Keratinocyte (primary cell): ENCODE data around the gene RAB11B. TPM values are rescaled to one million over a fixed set of nuclear protein-coding genes. Genes with fewer than 3 reads are reported as not detected.

ENCODE experiments used
- DNase-seq: peaks from one replicate; pipeline ENCODE4 v3.0.0-alpha.2; 2011; ENCODE audit warnings: low read depth, missing footprints, low spot score
- FAIRE-seq: peaks from 2 replicates; lab custom pipeline; 2011; peaks lifted over from hg19 to GRCh38; lab: Jason Lieb, UNC
- H2AFZ ChIP-seq: 2 replicates; pipeline ENCODE4 v1.6.0; 2012; ENCODE audit warnings: low read length, control low read depth, inconsistent platforms; ENCODE audit not compliant: control insufficient read depth
- H3K27ac ChIP-seq: 2 replicates; pipeline ENCODE4 v1.5.1; 2011; ENCODE audit warnings: low read length; ENCODE audit not compliant: control insufficient read depth, insufficient read depth
- H3K27me3 ChIP-seq: 3 replicates; pipeline ENCODE4 v1.6.0; 2011; ENCODE audit warnings: low read length; ENCODE audit not compliant: control insufficient read depth, insufficient read depth; ENCODE audit errors: extremely low read depth
- H3K36me3 ChIP-seq, 2 experiments: 2 replicates in 1 of 2; 3 replicates in 1 of 2; pipeline ENCODE4 v1.5.1; 2011; ENCODE audit warnings: low read length in 2 of 2, mild to moderate bottlenecking in 1 of 2; ENCODE audit not compliant: control insufficient read depth in 2 of 2, insufficient read depth in 2 of 2; ENCODE audit errors: extremely low read depth in 1 of 2
- H3K4me1 ChIP-seq: 3 replicates; pipeline ENCODE4 v1.5.1; 2011; ENCODE audit warnings: low read length; ENCODE audit not compliant: control insufficient read depth, insufficient read depth; ENCODE audit errors: extremely low read depth
- H3K4me2 ChIP-seq: 3 replicates; pipeline ENCODE4 v1.6.0; 2011; ENCODE audit warnings: low read depth, low read length; ENCODE audit not compliant: control insufficient read depth, insufficient read depth; ENCODE audit errors: extremely low read depth
- H3K4me3 ChIP-seq, 3 experiments: fragments of 200-600 bp in 1 of 3; sonication (generic) in 1 of 3; 2 replicates in 2 of 3; 3 replicates in 1 of 3; pipeline ENCODE4 v1.5.1; 2011 to 2016; ENCODE audit warnings: low read length in 3 of 3, mild to moderate bottlenecking in 3 of 3, control low read depth in 2 of 3, inconsistent platforms in 1 of 3, low read depth in 1 of 3, mixed read lengths in 1 of 3, mixed run types in 1 of 3, moderate library complexity in 1 of 3; ENCODE audit not compliant: control insufficient read depth in 2 of 3, insufficient read depth in 2 of 3; ENCODE audit errors: extremely low read depth in 1 of 3
- H3K79me2 ChIP-seq: 2 replicates; pipeline ENCODE4 v1.6.0; 2012; ENCODE audit warnings: low read length; ENCODE audit not compliant: control insufficient read depth, insufficient read depth
- H3K9ac ChIP-seq: 3 replicates; pipeline ENCODE4 v1.6.0; 2011; ENCODE audit warnings: low read length; ENCODE audit not compliant: control insufficient read depth, insufficient read depth; ENCODE audit errors: extremely low read depth
- H3K9me1 ChIP-seq: 3 replicates; pipeline ENCODE4 v1.6.0; 2011; ENCODE audit warnings: low read length; ENCODE audit not compliant: control insufficient read depth, insufficient read depth; ENCODE audit errors: extremely low read depth
- H3K9me3 ChIP-seq: 2 replicates; pipeline ENCODE4 v1.5.1; 2012; ENCODE audit warnings: low read depth, low read length; ENCODE audit not compliant: control insufficient read depth
- H4K20me1 ChIP-seq: 3 replicates; pipeline ENCODE4 v1.6.0; 2011; ENCODE audit warnings: low read length; ENCODE audit not compliant: control insufficient read depth, insufficient read depth; ENCODE audit errors: extremely low read depth
- EZH2 ChIP-seq: IDR thresholded peaks from one replicate; pipeline ENCODE4 v1.6.1; 2012; ENCODE audit warnings: inconsistent platforms, mild to moderate bottlenecking, low read length, moderate library complexity
- dilution Hi-C: fragments of 300-500 bp; cut with MboI; formaldehyde crosslinking; loops from one replicate; pipeline ENCODE4 v1.7.0; 2020; ENCODE audit warnings: low sequenced_read_pairs; ENCODE audit not compliant: extremely low pct_ligation_motif_present
- polyA plus RNA-seq, 5 experiments: library from polyadenylated mRNA; depleted of rRNA in 3 of 5; stranded (reverse) in 3 of 5; stranded (forward) in 1 of 5; unstranded in 1 of 5; fragments of >200 nt; gene quantifications; 1 replicate in 1 of 5; 2 replicates in 3 of 5; 3 replicates in 1 of 5; pipeline versions ENCODE4 v1.2.1 to v1.2.3, GENCODE V29; 2011 to 2012; ENCODE audit warnings: missing spikeins in 2 of 5, low read depth in 1 of 5, low replicate concordance in 1 of 5
- TF ChIP-seq, protein P1 (sequence below), 3 experiments: IDR thresholded peaks in 1 of 3; conservative IDR thresholded peaks in 1 of 3; optimal IDR thresholded peaks in 1 of 3; 2 replicates in 2 of 3; 3 replicates in 1 of 3; pipeline versions ENCODE3 to v1.5.1; 2011; ENCODE audit warnings: low read length in 3 of 3, mild to moderate bottlenecking in 3 of 3, moderate library complexity in 2 of 3, control low read depth in 1 of 3, inconsistent platforms in 1 of 3; ENCODE audit not compliant: insufficient read depth in 2 of 3; ENCODE audit errors: extremely low read depth in 1 of 3

RAB11B gene
- polyA plus RNA-seq, 1 donor (not counting 4 experiments of a cell fraction or from before 2014, with no cell fraction given), result 14.3 TPM

DNA sequence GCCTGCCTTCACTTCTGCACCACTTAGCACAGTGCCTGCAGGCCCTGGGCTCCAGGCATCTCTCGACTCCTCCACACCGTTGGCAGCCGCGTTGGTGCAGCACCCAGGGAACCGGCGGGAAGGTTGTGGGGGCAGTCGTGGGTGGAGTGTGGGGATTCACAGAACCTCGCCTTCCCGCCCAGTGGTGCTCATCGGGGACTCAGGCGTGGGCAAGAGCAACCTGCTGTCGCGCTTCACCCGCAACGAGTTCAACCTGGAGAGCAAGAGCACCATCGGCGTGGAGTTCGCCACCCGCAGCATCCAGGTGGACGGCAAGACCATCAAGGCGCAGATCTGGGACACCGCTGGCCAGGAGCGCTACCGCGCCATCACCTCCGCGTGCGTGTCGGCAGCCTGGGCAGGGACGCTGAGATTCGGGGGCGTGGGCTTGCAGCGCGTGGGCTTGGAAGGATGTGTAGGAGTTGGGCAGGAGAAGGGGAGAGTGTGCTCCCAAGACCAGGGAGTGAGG is 9.6 kb downstream of the RAB11B start:
- FAIRE-seq, result no peak
- dilution Hi-C loops, result no loop called here

DNA sequence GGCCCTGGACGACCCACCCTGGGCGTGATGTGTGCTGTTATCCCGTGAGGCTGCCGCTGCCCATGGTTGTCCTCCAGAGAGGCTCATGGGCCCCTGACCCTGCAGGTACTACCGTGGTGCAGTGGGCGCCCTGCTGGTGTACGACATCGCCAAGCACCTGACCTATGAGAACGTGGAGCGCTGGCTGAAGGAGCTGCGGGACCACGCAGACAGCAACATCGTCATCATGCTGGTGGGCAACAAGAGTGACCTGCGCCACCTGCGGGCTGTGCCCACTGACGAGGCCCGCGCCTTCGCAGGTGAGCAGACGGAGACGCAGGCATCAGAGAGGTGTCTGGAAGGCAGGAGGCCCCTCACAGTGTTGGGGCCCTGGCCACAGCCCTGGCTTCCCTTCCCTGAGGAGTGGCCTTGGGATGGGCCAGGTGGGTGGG is 11.8 kb downstream of the RAB11B start:
- H3K4me1 ChIP-seq, result peaks cover 15% of the 10 kb centered on the region
- no peaks in the 10 kb centered on the region for H3K27me3 ChIP-seq
- no peak overlapping the region for H3K4me3 ChIP-seq
- dilution Hi-C loops, result no loop called here
- H3K36me3 ChIP-seq, result peaks cover 5 to 14% of the 10 kb centered on the region in 2 experiments
- H3K9me1 ChIP-seq, result peaks cover 4% of the 10 kb centered on the region
- TF ChIP-seq EZH2, result no peak
- TF ChIP-seq, protein P1, sequence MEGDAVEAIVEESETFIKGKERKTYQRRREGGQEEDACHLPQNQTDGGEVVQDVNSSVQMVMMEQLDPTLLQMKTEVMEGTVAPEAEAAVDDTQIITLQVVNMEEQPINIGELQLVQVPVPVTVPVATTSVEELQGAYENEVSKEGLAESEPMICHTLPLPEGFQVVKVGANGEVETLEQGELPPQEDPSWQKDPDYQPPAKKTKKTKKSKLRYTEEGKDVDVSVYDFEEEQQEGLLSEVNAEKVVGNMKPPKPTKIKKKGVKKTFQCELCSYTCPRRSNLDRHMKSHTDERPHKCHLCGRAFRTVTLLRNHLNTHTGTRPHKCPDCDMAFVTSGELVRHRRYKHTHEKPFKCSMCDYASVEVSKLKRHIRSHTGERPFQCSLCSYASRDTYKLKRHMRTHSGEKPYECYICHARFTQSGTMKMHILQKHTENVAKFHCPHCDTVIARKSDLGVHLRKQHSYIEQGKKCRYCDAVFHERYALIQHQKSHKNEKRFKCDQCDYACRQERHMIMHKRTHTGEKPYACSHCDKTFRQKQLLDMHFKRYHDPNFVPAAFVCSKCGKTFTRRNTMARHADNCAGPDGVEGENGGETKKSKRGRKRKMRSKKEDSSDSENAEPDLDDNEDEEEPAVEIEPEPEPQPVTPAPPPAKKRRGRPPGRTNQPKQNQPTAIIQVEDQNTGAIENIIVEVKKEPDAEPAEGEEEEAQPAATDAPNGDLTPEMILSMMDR (optimal IDR thresholded peaks at IDR 0.05 in 1 of 3, IDR thresholded peaks at IDR 0.05 in 1 of 3, conservative IDR thresholded peaks at IDR 0.05 in 1 of 3; ENCODE audit: extremely low read depth in 1 of 3, insufficient read depth in 2 of 3, low read length in 3 of 3), result no peak
- H2AFZ ChIP-seq, result no peak overlapping the region
- H3K9ac ChIP-seq, result no peak overlapping the region
- H4K20me1 ChIP-seq, result no peaks in the 10 kb centered on the region
- H3K79me2 ChIP-seq, result peaks cover 18% of the 10 kb centered on the region
- H3K27ac ChIP-seq, result no peak overlapping the region
- no peaks in the 10 kb centered on the region for H3K9me3 ChIP-seq
- H3K4me2 ChIP-seq, result no peak overlapping the region
- no peak for FAIRE-seq
- DNase-seq, result no peak

More for the DNA sequence above, 9.6 kb downstream of the RAB11B start:
- Histone ChIP-seq H3K4me2 (no peak overlapping the region), H3K4me1 (peaks cover 30% of the 10 kb centered on the region), H3K27ac (no peak overlapping the region), H4K20me1 (peaks cover 5% of the 10 kb centered on the region), H3K9me3 (no peaks in the 10 kb centered on the region), H3K9ac (no peak overlapping the region), H3K27me3 (no peaks in the 10 kb centered on the region), H3K79me2 (peaks cover 32% of the 10 kb centered on the region), H3K36me3 (peaks cover 3 to 14% of the 10 kb centered on the region in 2 experiments), H3K4me3 (no peak overlapping the region), H3K9me1 (peaks cover 4% of the 10 kb centered on the region), H2AFZ (no peak overlapping the region)
- no peak for DNase-seq
- TF ChIP-seq, protein P1 (optimal IDR thresholded peaks at IDR 0.05 in 1 of 3, IDR thresholded peaks at IDR 0.05 in 1 of 3, conservative IDR thresholded peaks at IDR 0.05 in 1 of 3; ENCODE audit: extremely low read depth in 1 of 3, insufficient read depth in 2 of 3, low read length in 3 of 3), result no peak
- TF ChIP-seq EZH2, result no peak
